ENCODE measurements around the gene TAF6L. TPM values are rescaled to one million over a fixed set of nuclear protein-coding genes. Genes with fewer than 3 reads are reported as not detected.
A peak's percentile ranks its signal among the peaks of the same experiment; 100 is the strongest.
"Not testable (repeated sequence)": the region's sequence is repeated elsewhere in the genome, so short reads cannot be mapped to it uniquely, and the experiment has no call there.

Gene TAF6L
- total and polyA plus RNA-seq, 8 donors = 4.6 to 35.0 (median 12.6) TPM

DNA sequence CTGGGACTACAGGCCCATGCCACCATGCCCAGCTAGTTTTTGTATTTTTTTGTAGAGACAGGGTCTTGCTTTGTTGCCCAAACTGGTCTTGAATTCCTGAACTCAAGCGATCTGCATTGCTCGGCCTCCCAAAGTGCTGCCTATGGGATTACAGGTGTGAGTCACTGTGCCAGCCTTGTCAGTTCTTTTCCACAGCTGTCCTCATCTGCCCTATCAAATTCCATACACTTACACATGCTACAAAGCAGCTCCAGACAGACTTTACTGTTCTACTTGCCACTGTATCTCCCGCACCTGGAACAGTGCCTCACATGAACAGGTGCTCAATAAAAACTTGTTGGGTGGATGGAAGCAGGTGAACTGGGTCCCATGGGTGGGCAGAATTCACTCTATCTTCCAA lies 52.5 kb downstream of the TAF6L start:
- Histone ChIP-seq H3K4me1 (peaks cover 4 to 12% (median 8%) of the 10 kb centered on the region in 4 donors), H3K9me3 (no peaks in the 10 kb centered on the region), H3K4me3 (no peak overlapping the region), H3K36me3 (peaks cover 82 to 100% (median 99%) of the 10 kb centered on the region in 4 donors), H3K27me3 (no peaks in the 10 kb centered on the region), H3K27ac (no peak overlapping the region)
- no peak for DNase-seq
- no peak for TF ChIP-seq POLR2AphosphoS5 (IDR thresholded peaks at IDR 0.05)
- no peak for TF ChIP-seq POLR2A (IDR thresholded peaks at IDR 0.05)
- no peak for TF ChIP-seq EP300 (IDR thresholded peaks at IDR 0.05)
- TF ChIP-seq, protein P1, sequence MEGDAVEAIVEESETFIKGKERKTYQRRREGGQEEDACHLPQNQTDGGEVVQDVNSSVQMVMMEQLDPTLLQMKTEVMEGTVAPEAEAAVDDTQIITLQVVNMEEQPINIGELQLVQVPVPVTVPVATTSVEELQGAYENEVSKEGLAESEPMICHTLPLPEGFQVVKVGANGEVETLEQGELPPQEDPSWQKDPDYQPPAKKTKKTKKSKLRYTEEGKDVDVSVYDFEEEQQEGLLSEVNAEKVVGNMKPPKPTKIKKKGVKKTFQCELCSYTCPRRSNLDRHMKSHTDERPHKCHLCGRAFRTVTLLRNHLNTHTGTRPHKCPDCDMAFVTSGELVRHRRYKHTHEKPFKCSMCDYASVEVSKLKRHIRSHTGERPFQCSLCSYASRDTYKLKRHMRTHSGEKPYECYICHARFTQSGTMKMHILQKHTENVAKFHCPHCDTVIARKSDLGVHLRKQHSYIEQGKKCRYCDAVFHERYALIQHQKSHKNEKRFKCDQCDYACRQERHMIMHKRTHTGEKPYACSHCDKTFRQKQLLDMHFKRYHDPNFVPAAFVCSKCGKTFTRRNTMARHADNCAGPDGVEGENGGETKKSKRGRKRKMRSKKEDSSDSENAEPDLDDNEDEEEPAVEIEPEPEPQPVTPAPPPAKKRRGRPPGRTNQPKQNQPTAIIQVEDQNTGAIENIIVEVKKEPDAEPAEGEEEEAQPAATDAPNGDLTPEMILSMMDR (IDR thresholded peaks at IDR 0.05) = no peak
- intact Hi-C loops (cut with DNase I; ENCODE audit: low total_unique reads) = no loop called here
- 87 to 100% (median 88%) methylated on average over 3 of the region's 3 CpGs for WGBS, 5 donors

DNA sequence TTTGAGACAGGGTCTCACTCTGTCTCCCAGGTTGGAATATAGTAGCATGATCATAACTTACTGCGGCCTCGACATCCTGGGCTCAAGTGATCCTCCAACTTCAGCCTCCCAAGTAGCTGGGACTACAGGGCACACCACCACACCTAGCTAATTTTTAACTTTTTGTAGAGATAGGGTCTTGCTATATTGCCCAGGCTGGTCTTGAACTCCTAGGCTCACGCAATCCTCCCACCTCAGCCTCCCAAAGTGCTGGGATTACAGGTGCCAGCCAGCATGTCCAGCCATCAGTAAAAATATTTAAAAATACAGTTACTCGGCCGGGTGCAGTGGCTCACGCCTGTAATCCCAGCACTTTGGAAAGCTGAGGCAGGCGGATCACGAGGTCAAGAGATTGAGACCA lies 56.9 kb downstream of the TAF6L start:
- Histone ChIP-seq H3K4me1 (peaks cover 20 to 44% (median 40%) of the 10 kb centered on the region in 4 donors), H3K36me3 (peaks cover 45 to 67% (median 61%) of the 10 kb centered on the region in 4 donors)
- H3K27ac ChIP-seq; H3K27me3 ChIP-seq; intact Hi-C loops (cut with DNase I; ENCODE audit: low total_unique reads); H3K4me3 ChIP-seq; H3K9me3 ChIP-seq; DNase-seq: not testable (repeated sequence)
- 94 to 98% (median 96%) methylated on average over 8 of the region's 8 CpGs for WGBS, 5 donors

DNA sequence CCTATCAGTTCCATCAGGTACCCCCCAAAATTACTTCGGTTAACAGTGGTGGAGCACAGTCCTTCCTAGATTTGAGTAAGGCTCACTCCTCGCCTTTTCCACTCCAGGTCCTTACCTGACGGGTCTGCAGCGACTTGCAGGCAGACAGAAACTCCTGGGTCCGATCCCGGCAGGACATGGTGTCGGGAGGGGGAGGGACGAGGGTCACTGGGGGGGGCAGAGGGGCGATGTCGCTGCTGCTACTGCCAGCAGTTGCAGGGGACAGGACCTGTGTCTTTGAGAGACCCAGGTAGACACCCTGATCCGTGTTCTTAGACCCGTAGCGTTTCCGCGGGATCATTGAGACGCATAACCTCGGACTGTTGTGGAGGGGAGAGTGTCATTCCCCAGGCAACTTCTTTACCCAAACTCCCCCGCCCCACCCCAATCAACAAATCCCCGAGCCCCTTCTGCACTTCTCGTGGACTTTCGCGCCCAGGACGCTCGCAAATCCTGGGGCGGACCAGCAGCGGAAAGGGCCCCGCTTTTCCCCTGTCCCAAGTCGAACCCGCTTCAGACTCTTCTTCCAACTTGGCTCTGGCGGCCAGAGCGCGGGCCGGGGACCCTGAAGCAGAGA lies 59.8 kb downstream of the TAF6L start:
- WGBS, 5 donors = 0 to 1% (median 1%) methylated on average over 24 to 33 of the region's 33 CpGs
- H3K27me3 ChIP-seq = no peaks in the 10 kb centered on the region
- TF ChIP-seq POLR2A (IDR thresholded peaks at IDR 0.05) (no peak), POLR2AphosphoS5 (IDR thresholded peaks at IDR 0.05) (no peak), EP300 (IDR thresholded peaks at IDR 0.05) (no peak)
- TF ChIP-seq, protein P1 (IDR thresholded peaks at IDR 0.05) = no peak
- no peak for DNase-seq
- peaks cover 34 to 66% (median 59%) of the 10 kb centered on the region in 4 donors for H3K36me3 ChIP-seq
- peak overlapping the region; percentile 67 to 91 (median 84) for H3K4me3 ChIP-seq
- H3K9me3 ChIP-seq = no peaks in the 10 kb centered on the region
- H3K4me1 ChIP-seq = peaks cover 30 to 61% (median 52%) of the 10 kb centered on the region in 4 donors
- intact Hi-C loops (cut with DNase I; ENCODE audit: low total_unique reads) = loop anchor here (10.0 kb wide), 1 partner anchor 46 kb away; the partner anchor contains the start of gene TMEM179B
- peak overlapping the region; percentile 95 to 99 (median 98) for H3K27ac ChIP-seq

DNA sequence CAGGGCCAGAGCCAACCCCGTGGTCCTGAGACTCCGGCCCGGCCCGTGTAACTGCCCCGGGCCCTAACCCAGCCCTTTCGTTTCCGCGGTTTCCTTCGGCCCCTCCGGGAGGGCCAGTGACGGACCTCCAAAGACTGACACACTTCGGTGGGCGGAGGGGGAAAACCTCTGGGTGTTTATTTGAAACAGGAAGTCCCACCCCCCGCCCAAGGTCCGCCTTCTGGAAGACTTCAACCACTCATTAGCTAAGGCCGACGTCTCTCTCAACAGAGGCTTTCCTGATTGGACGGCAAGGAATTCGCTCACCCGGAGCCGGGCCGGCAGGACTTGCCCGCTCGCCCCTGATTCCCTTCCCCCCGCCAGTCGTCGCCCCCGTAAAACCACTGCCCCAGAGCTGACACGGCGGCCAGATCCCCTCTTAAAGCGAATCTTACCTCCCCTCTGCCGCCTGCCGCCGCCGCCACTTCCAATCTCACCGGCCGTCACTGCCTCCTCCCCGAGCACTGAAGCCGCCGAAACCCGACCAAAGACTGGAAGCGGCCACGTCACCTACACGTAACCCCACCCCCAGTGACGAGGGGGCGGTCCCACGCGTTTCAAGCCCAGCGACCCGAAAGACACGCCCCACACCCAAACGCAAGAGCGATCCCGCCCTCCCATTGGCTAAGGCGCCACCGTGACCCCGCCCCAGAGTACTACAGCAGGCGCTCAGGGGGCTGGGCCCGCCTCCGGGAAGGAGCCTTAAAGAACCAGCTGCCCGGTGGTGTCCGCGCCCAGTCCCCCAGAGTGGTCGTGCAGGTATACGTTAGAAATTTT lies 60.5 kb downstream of the TAF6L start, which contains the start of gene STX5:
Gene STX5, minus strand, starts transcription at position 532 of the 816 bp plus-strand sequence. CDS start 808 bp downstream, outside the sequence.
- no peaks in the 10 kb centered on the region for H3K9me3 ChIP-seq
- H3K27me3 ChIP-seq = no peaks in the 10 kb centered on the region
- peak; percentile 100 for DNase-seq
- H3K36me3 ChIP-seq = peaks cover 28 to 66% (median 58%) of the 10 kb centered on the region in 4 donors
- peaks cover 30 to 67% (median 52%) of the 10 kb centered on the region in 4 donors for H3K4me1 ChIP-seq
- TF ChIP-seq POLR2AphosphoS5 (IDR thresholded peaks at IDR 0.05) = peak; percentile 82 to 90 (median 89)
- TF ChIP-seq EP300 (IDR thresholded peaks at IDR 0.05) = no peak
- TF ChIP-seq, protein P1 (IDR thresholded peaks at IDR 0.05) = no peak
- peak in 2 of 4 donors; percentile 75 to 80 for TF ChIP-seq POLR2A (IDR thresholded peaks at IDR 0.05)
- intact Hi-C loops (cut with DNase I; ENCODE audit: low total_unique reads) = loop anchor here (10.0 kb wide), 1 partner anchor 47 kb away; the partner anchor contains the start of gene TMEM179B
- 0 to 1% (median 0%) methylated on average over 29 to 65 of the region's 65 CpGs for WGBS, 5 donors
- H3K27ac ChIP-seq = peak within 1 kb of the TSS; percentile 95 to 99 (median 98)
- peak within 1 kb of the TSS; percentile 67 to 91 (median 84) for H3K4me3 ChIP-seq

All from stomach (tissue), 9 donors.